Heart left ventricle (tissue), 13 donors: ENCODE data around the gene SBNO2.

Experiments
- POLR2A ChIP-seq, 2 donors: fragments of 450-650 bp; IDR thresholded peaks; one replicate each; pipeline ENCODE4 v1.6.1; 2017; ENCODE audit warnings: antibody characterized with exemption in 2 of 2, mild to moderate bottlenecking in 2 of 2, moderate library complexity in 2 of 2
- TF ChIP-seq, protein P1 (sequence below), 12 donors: fragments of 200-600 bp; sonication (generic) in 4 of 12; IDR thresholded peaks; one replicate each; pipeline versions ENCODE4 v1.5.0 to v1.8.0; 2018 to 2022; ENCODE audit warnings: antibody characterized with exemption in 12 of 12, mild to moderate bottlenecking in 5 of 12
- donor health status: ischemic (EF 13 %, LVEDD 7.1; RV severe dilation, severe dysfunction).
- donor health status: DM: no; HTN: yes; CAD: no.
- donor health status: DM: no; HTN: no; CAD: no.
- donor health status: ischemic (EF 25% LVEDD 6.9; RV normal size, moderate dysfunction).
- donor health status: ischemic (EF 25% LVEDD 5.7; RV mildly dilated, moderate dysfunction).
- donor health status: ischemic (EF 35%, LVEDD 5.7; RV mildly dilated, moderate dysfunction).
- donor health status: nonischemic (EF 11% LVEDD 7.7; RV severe dilation, severe dysfunction).
- donor health status: DM: yes; HTN: yes; CAD: no.
- donor health status: PGD.
- donor health status: ischemic (EF 29% LVEDD 5.4; RV normal size, mild dysfunction).
- donor health status: nonischemic (EF 23%, LVEDD 6.1; RV moderate dilation, normal function).

DNA sequence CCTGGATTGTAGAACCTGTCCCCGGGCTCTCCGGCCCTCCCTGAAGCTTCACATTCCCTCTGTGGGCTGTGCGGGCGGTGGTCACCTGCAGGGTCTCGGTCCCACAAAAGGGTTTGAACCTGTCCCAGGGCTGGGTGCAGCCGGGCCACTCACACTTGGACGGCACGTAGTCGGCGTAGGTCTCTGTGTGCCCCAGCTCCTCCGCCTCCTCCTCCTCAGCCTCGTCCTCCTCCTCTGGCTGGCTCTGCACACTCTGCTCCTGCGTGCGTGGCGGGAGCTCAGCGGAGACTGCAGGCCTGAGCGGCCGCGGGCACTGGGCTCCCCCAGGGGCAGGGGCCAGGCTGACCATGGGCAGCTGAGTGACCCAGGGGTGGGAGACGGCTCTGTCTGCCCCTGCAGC lies 50.7 kb downstream of the SBNO2 start:
- TF ChIP-seq, protein P1, sequence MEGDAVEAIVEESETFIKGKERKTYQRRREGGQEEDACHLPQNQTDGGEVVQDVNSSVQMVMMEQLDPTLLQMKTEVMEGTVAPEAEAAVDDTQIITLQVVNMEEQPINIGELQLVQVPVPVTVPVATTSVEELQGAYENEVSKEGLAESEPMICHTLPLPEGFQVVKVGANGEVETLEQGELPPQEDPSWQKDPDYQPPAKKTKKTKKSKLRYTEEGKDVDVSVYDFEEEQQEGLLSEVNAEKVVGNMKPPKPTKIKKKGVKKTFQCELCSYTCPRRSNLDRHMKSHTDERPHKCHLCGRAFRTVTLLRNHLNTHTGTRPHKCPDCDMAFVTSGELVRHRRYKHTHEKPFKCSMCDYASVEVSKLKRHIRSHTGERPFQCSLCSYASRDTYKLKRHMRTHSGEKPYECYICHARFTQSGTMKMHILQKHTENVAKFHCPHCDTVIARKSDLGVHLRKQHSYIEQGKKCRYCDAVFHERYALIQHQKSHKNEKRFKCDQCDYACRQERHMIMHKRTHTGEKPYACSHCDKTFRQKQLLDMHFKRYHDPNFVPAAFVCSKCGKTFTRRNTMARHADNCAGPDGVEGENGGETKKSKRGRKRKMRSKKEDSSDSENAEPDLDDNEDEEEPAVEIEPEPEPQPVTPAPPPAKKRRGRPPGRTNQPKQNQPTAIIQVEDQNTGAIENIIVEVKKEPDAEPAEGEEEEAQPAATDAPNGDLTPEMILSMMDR (IDR thresholded peaks at IDR 0.05): no peak
- no peak for TF ChIP-seq POLR2A (IDR thresholded peaks at IDR 0.05)
